HG03565 (cell line): ENCODE results near the gene PRAF2.

ENCODE experiments used
- ATAC-seq: cut with Tn5 transposase; IDR thresholded peaks from one replicate; pipeline ENCODE4 v1.9.1; 2021; ENCODE audit warnings: mild to moderate bottlenecking, moderate library complexity; ENCODE audit not compliant: unreplicated experiment

The PRAF2 gene

GRCh38 chrX:49075347-49075746 lies 1.5 kb upstream of the PRAF2 start:
- no peak for ATAC-seq

- no peak for ATAC-seq
These were observed 1.1 kb downstream of the PRAF2 start for GRCh38 chrX:49072712-49073095.

GRCh38 chrX:49071877-49072711 lies 1.7 kb downstream of the PRAF2 start:
- ATAC-seq = no peak

- ATAC-seq = no peak
These were observed 2.8 kb downstream of the PRAF2 start for GRCh38 chrX:49070988-49071387.

GRCh38 chrX:49069038-49069437 lies 4.8 kb downstream of the PRAF2 start:
- ATAC-seq = no peak

GRCh38 chrX:49067285-49068120 lies 6.3 kb downstream of the PRAF2 start:
- no peak for ATAC-seq

GRCh38 chrX:49066690-49067089 lies 7.1 kb downstream of the PRAF2 start:
- ATAC-seq = no peak

GRCh38 chrX:49066278-49066677 lies 7.5 kb downstream of the PRAF2 start:
- ATAC-seq = no peak

GRCh38 chrX:49064735-49065134 lies 9.1 kb downstream of the PRAF2 start:
- no peak for ATAC-seq

- no peak for ATAC-seq
These were observed 9.5 kb downstream of the PRAF2 start for GRCh38 chrX:49064303-49064702.

- ATAC-seq = no peak
These were observed 10.1 kb downstream of the PRAF2 start for GRCh38 chrX:49063715-49064114.

GRCh38 chrX:49061916-49062315 lies 11.9 kb downstream of the PRAF2 start:
- no peak for ATAC-seq

- ATAC-seq = no peak
These were observed 12.3 kb downstream of the PRAF2 start for GRCh38 chrX:49061490-49061889.

- no peak for ATAC-seq
These were observed 12.9 kb downstream of the PRAF2 start for GRCh38 chrX:49060914-49061313.

- no peak for ATAC-seq
These were observed 14.1 kb downstream of the PRAF2 start for GRCh38 chrX:49059681-49060085.

- no peak for ATAC-seq
These were observed 14.6 kb downstream of the PRAF2 start for GRCh38 chrX:49059201-49059600.

- no peak for ATAC-seq
These were observed 15.0 kb downstream of the PRAF2 start, which contains the start of gene CCDC120 for GRCh38 chrX:49058794-49059193. Gene CCDC120, plus strand, starts transcription at chrX:49058999. Its CDS starts 3,043 bp downstream, at chrX:49062042.

GRCh38 chrX:49054073-49054762 lies 19.6 kb downstream of the PRAF2 start:
- ATAC-seq = no peak

GRCh38 chrX:49053223-49054072 lies 20.4 kb downstream of the PRAF2 start:
- no peak for ATAC-seq

- ATAC-seq = no peak
These were observed 29.9 kb downstream of the PRAF2 start for GRCh38 chrX:49043987-49044281.
